Activated naive CD4-positive, alpha-beta T cell treated with Interleukin-2 at 50 U/mL for 16 hours (primary cell): ENCODE results near the gene RINT1.
"Not testable (repeated sequence)": the region's sequence is repeated elsewhere in the genome, so short reads cannot be mapped to it uniquely, and the experiment has no call there.

Experiments
- DNase-seq: peaks from one replicate; pipeline ENCODE4 v3.0.0-alpha.2; 2020

RINT1 gene

GRCh38 chr7:105531792-105532671, at the start of gene RINT1:
TSS of gene RINT1 (plus strand) at chr7:105532201. CDS start at chr7:105532316, 115 bp downstream.
- peak; percentile 91 for DNase-seq

- no peak for DNase-seq
These were observed 44.1 kb upstream of the RINT1 start for GRCh38 chr7:105487579-105488571.

GRCh38 chr7:105489409-105489808, 42.6 kb upstream of the RINT1 start:
- DNase-seq, result no peak

GRCh38 chr7:105493196-105493922, 38.6 kb upstream of the RINT1 start:
- no peak for DNase-seq

- DNase-seq, result no peak
These were observed 38.1 kb upstream of the RINT1 start for GRCh38 chr7:105493923-105494315.

- DNase-seq, result no peak
These were observed 35.5 kb upstream of the RINT1 start for GRCh38 chr7:105496521-105496920.

- DNase-seq, result no peak
These were observed 35.0 kb upstream of the RINT1 start for GRCh38 chr7:105497016-105497415.

- DNase-seq, result no peak
These were observed 29.8 kb upstream of the RINT1 start for GRCh38 chr7:105502173-105502572.

GRCh38 chr7:105512415-105512814, 19.6 kb upstream of the RINT1 start:
- DNase-seq, result no peak

- no peak for DNase-seq
These were observed 19.0 kb upstream of the RINT1 start for GRCh38 chr7:105512926-105513526.

- DNase-seq, result not testable (repeated sequence)
These were observed 16.4 kb upstream of the RINT1 start for GRCh38 chr7:105515610-105516009.

GRCh38 chr7:105519353-105519752, 12.6 kb upstream of the RINT1 start:
- no peak for DNase-seq

GRCh38 chr7:105520620-105521019, 11.4 kb upstream of the RINT1 start:
- not testable (repeated sequence) for DNase-seq

GRCh38 chr7:105521027-105521716, 10.8 kb upstream of the RINT1 start:
- DNase-seq, result peak; percentile 54

- peak; percentile 83 for DNase-seq
These were observed 10.1 kb upstream of the RINT1 start, which contains the start of gene PUS7 for GRCh38 chr7:105521717-105522463. TSS of gene PUS7 (minus strand) at chr7:105522271. CDS start at chr7:105508512, 13,759 bp downstream.

- DNase-seq, result not testable (repeated sequence)
These were observed 7.6 kb upstream of the RINT1 start for GRCh38 chr7:105524423-105524822.

GRCh38 chr7:105524840-105525239, 7.2 kb upstream of the RINT1 start:
- no peak for DNase-seq

GRCh38 chr7:105527737-105528136, 4.3 kb upstream of the RINT1 start:
- not testable (repeated sequence) for DNase-seq

- DNase-seq, result no peak
These were observed 1.9 kb upstream of the RINT1 start for GRCh38 chr7:105530126-105530525.

- no peak for DNase-seq
These were observed 1.5 kb upstream of the RINT1 start for GRCh38 chr7:105530546-105530945.
